Heart left ventricle (tissue), 16 donors: ENCODE data around the gene ARHGAP45. TPM values are rescaled to one million over a fixed set of nuclear protein-coding genes. Genes with fewer than 3 reads are reported as not detected.
"Not testable (repeated sequence)": the region's sequence is repeated elsewhere in the genome, so short reads cannot be mapped to it uniquely, and the experiment has no call there.

Experiments used
- ATAC-seq, 4 donors: fragments of 200-7000 bp; cut with Tn5 transposase; one replicate each; pipeline ENCODE4 v1.9.1; 2020 to 2022; ENCODE audit warnings: moderate library complexity in 4 of 4, mild to moderate bottlenecking in 3 of 4, moderate number of reproducible peaks in 1 of 4
- DNase-seq, 5 donors: peaks; one replicate each; pipeline ENCODE4 v3.0.0-alpha.2; 2020
- H3K27ac ChIP-seq, 12 donors: fragments of 200-600 bp; sonication (generic) in 4 of 12; one replicate each; pipeline versions ENCODE4 v1.5.0 to v1.8.0; 2016 to 2022; ENCODE audit warnings: mild to moderate bottlenecking in 2 of 12
- H3K27me3 ChIP-seq, 9 donors: fragments of 200-600 bp; sonication (generic) in 2 of 9; one replicate each; pipeline versions ENCODE4 v1.5.1 to v1.8.0; 2016 to 2022; ENCODE audit warnings: mild to moderate bottlenecking in 3 of 9
- H3K36me3 ChIP-seq, 9 donors: fragments of 200-600 bp; sonication (generic) in 2 of 9; one replicate each; pipeline versions ENCODE4 v1.5.0 to v1.8.0; 2018 to 2022; ENCODE audit warnings: mild to moderate bottlenecking in 2 of 9
- H3K4me1 ChIP-seq, 12 donors: fragments of 200-600 bp; sonication (generic) in 4 of 12; one replicate each; pipeline versions ENCODE4 v1.5.0 to v1.8.0; 2016 to 2022; ENCODE audit warnings: mild to moderate bottlenecking in 3 of 12
- H3K4me3 ChIP-seq, 12 donors: fragments of 200-600 bp; sonication (generic) in 4 of 12; one replicate each; pipeline versions ENCODE4 v1.5.0 to v1.8.0; 2017 to 2022; ENCODE audit warnings: mild to moderate bottlenecking in 9 of 12, moderate library complexity in 4 of 12
- H3K9me3 ChIP-seq, 12 donors: fragments of 200-600 bp; sonication (generic) in 4 of 12; one replicate each; pipeline versions ENCODE4 v1.5.0 to v1.8.0; 2016 to 2022; ENCODE audit warnings: mild to moderate bottlenecking in 1 of 12
- POLR2A ChIP-seq, 2 donors: fragments of 450-650 bp; IDR thresholded peaks; one replicate each; pipeline ENCODE4 v1.6.1; 2017; ENCODE audit warnings: antibody characterized with exemption in 2 of 2, mild to moderate bottlenecking in 2 of 2, moderate library complexity in 2 of 2
- WGBS, 4 donors: extraction: QIAGEN DNeasy Blood & Tissue Kit in 2 of 4; methylation state at CpG; one replicate each; pipeline versions ENCODE4 v1.1.5 to v1.1.7; 2013 to 2018; 5-methylcytosine and 5-hydroxymethylcytosine counted together
- intact Hi-C, 10 donors: fragments of 100-400 bp; cut with DNase I; formaldehyde crosslinking; loops; one replicate each; pipeline versions ENCODE4 v1.11.1 to v1.14.2; 2022
- polyA plus RNA-seq, 2 donors: library from polyadenylated mRNA; stranded (reverse); fragments of 200-250 nt; gene quantifications; one replicate each; pipeline ENCODE4 v1.2.3, GENCODE V29; 2013
- total RNA-seq, 9 donors: library from RNA; depleted of rRNA in 2 of 9; stranded (reverse); fragments of >200 nt in 2 of 9; fragmentation: NEBNext Ultra II Directional in 3 of 9; extraction: Animal tissue kit (Norgen Biotek cat#: 25700) in 3 of 9; gene quantifications; one replicate each; pipeline versions ENCODE4 v1.1.0 to v1.2.4, GENCODE V29; 2016 to 2023
- TF ChIP-seq, protein P1 (sequence below), 12 donors: fragments of 200-600 bp; sonication (generic) in 4 of 12; IDR thresholded peaks; one replicate each; pipeline versions ENCODE4 v1.5.0 to v1.8.0; 2018 to 2022; ENCODE audit warnings: antibody characterized with exemption in 12 of 12, mild to moderate bottlenecking in 5 of 12
- donor health status: ischemic (EF 13 %, LVEDD 7.1; RV severe dilation, severe dysfunction).
- donor health status: healthy with polysubstance abuse.
- donor health status: DM: no; HTN: yes; CAD: no.
- donor health status: DM: no; HTN: no; CAD: no.
- donor health status: ischemic (EF 25% LVEDD 6.9; RV normal size, moderate dysfunction).
- donor health status: ischemic (EF 25% LVEDD 5.7; RV mildly dilated, moderate dysfunction).
- donor health status: healthy.
- donor health status: DM: yes; HTN: yes; CAD: no.
- donor health status: ischemic (EF 35%, LVEDD 5.7; RV mildly dilated, moderate dysfunction).
- donor health status: nonischemic (EF 11% LVEDD 7.7; RV severe dilation, severe dysfunction).
- donor health status: DM: yes; HTN: yes; CAD: no.
- donor health status: PGD.
- donor health status: ischemic (EF 29% LVEDD 5.4; RV normal size, mild dysfunction).
- donor health status: nonischemic (EF 23%, LVEDD 6.1; RV moderate dilation, normal function).

The ARHGAP45 gene
- total and polyA plus RNA-seq, 11 donors, result 1.6 to 38.2 (median 4.7) TPM

DNA sequence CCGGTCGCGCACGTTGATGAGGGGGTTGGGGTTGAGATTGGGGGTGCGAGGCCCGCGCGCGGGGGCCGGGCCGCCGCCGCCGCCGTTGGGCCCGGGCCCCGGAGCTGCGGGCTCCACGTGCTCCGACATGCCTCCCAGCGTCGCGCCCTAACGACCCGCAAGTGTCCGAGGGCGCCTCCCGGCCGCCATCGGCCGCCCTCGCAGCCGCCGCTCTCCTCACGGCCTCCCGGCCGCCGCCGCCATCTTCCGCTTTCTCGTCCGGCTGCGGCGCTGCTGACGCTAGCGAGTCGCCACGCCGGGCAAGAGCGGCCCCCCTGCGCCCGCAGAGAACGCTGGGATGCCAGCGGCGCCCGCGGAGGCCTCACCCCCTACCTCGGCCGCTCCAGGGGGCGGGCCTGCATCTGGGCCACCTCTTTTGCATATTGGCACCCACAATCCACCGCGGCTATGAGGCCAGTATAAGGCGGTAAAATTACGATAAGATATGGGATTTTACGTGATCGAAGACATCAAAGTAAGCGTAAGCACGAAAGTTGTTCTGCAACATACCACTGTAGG, 46.0 kb upstream of the ARHGAP45 start, which contains the start of gene TMEM259:
Gene TMEM259, minus strand, starts transcription at position 256 of the 558 bp plus-strand sequence. Its CDS starts 127 bp downstream, at position 129.
- ATAC-seq (peak; percentile 90 to 92 (median 92)), DNase-seq (peak; percentile 98 to 99 (median 98))
- Histone ChIP-seq H3K4me1 (peaks cover 28 to 67% (median 58%) of the 10 kb centered on the region in 12 donors), H3K27ac (peak within 1 kb of the TSS; percentile 60 to 98 (median 96)), H3K9me3 (no peaks in the 10 kb centered on the region), H3K36me3 (peaks cover 0 to 4% (median 0%) of the 10 kb centered on the region in 9 donors), H3K4me3 (peak within 1 kb of the TSS; percentile 72 to 96 (median 86)), H3K27me3 (peaks cover 0 to under 1% (median 0%) of the 10 kb centered on the region in 9 donors)
- intact Hi-C loops, result loop anchor here in 6 of 10 donors (2.0 to 5.0 kb wide), 4 partner anchors 36 to 181 kb away; partner anchors contain the start of genes GPX4 (in 4 of the 6), POLR2E (in 1 of the 6) and WDR18 (in 1 of the 6)
- TF ChIP-seq POLR2A (IDR thresholded peaks at IDR 0.05), result peak in 1 of 2 donors; percentile 63
- TF ChIP-seq, protein P1, sequence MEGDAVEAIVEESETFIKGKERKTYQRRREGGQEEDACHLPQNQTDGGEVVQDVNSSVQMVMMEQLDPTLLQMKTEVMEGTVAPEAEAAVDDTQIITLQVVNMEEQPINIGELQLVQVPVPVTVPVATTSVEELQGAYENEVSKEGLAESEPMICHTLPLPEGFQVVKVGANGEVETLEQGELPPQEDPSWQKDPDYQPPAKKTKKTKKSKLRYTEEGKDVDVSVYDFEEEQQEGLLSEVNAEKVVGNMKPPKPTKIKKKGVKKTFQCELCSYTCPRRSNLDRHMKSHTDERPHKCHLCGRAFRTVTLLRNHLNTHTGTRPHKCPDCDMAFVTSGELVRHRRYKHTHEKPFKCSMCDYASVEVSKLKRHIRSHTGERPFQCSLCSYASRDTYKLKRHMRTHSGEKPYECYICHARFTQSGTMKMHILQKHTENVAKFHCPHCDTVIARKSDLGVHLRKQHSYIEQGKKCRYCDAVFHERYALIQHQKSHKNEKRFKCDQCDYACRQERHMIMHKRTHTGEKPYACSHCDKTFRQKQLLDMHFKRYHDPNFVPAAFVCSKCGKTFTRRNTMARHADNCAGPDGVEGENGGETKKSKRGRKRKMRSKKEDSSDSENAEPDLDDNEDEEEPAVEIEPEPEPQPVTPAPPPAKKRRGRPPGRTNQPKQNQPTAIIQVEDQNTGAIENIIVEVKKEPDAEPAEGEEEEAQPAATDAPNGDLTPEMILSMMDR (IDR thresholded peaks at IDR 0.05), result peak in 3 of 12 donors; percentile 9 to 21 (median 15)
- WGBS, 4 donors, result 0 to 1% (median 0%) methylated on average over 18 to 68 of the region's 68 CpGs

DNA sequence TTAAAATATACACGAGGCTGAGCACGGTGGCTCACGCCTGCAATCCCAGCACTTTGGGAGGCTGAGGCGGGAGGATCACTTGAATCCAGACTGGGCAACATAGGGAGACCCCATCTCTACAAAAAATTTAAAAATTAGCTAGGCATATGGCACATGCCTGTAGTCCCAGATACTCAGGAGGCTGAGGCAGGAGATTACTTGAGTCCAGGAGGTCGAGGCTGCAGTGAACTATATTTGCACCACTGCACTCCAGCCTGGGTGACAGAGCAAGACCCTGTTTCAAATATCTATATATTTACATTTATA, 43.1 kb upstream of the ARHGAP45 start:
- not testable (repeated sequence) for DNase-seq, ATAC-seq, H3K4me3 ChIP-seq, H3K9me3 ChIP-seq, H3K36me3 ChIP-seq
- 83 to 88% (median 83%) methylated on average over 5 of the region's 5 CpGs for WGBS, 4 donors
- intact Hi-C loops, result loop anchor here in 6 of 10 donors (5.0 kb wide), 3 partner anchors 73 to 178 kb away; partner anchors contain the start of genes GPX4 (in 4 of the 6) and POLR2E (in 1 of the 6)
- H3K27ac ChIP-seq, result peak overlapping the region in 6 of 12 donors; percentile 88 to 98 (median 97)
- H3K4me1 ChIP-seq, result peaks cover 10 to 60% (median 37%) of the 10 kb centered on the region in 12 donors
- peaks cover 0 to 22% (median 0%) of the 10 kb centered on the region in 9 donors for H3K27me3 ChIP-seq

DNA sequence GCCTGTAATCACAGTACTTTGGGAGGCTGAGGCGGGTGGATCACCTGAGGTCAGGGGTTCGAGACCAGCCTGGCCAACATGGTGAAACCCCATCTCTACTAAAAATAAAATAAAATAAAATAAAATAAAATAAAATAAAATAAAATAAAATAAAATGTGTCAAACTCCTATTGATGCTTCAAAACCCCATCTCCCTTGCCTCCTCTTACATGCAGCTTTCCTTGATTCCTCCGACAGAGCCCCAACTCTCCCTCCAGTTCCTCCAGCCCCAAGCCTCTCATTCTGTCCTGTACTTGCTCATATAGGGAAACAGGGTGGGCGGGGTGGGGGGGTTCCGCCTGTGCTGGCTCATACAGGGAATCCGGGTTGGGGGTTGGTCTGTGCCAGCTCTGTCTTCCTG, 41.9 kb upstream of the ARHGAP45 start:
- intact Hi-C loops, result loop anchor here in 3 of 10 donors (5.0 kb wide), 3 partner anchors 67 to 77 kb away; partner anchors contain the start of genes GPX4 (in 1 of the 3) and POLR2E (in 1 of the 3)
- 91 to 94% (median 92%) methylated on average over 6 of the region's 6 CpGs for WGBS, 4 donors
- not testable (repeated sequence) for H3K9me3 ChIP-seq, DNase-seq, ATAC-seq, H3K4me3 ChIP-seq, H3K36me3 ChIP-seq
- H3K27me3 ChIP-seq, result peaks cover 0 to 22% (median 0%) of the 10 kb centered on the region in 9 donors
- peak overlapping the region in 4 of 12 donors; percentile 93 to 99 (median 96) for H3K27ac ChIP-seq
- peaks cover 0 to 57% (median 28%) of the 10 kb centered on the region in 12 donors for H3K4me1 ChIP-seq

DNA sequence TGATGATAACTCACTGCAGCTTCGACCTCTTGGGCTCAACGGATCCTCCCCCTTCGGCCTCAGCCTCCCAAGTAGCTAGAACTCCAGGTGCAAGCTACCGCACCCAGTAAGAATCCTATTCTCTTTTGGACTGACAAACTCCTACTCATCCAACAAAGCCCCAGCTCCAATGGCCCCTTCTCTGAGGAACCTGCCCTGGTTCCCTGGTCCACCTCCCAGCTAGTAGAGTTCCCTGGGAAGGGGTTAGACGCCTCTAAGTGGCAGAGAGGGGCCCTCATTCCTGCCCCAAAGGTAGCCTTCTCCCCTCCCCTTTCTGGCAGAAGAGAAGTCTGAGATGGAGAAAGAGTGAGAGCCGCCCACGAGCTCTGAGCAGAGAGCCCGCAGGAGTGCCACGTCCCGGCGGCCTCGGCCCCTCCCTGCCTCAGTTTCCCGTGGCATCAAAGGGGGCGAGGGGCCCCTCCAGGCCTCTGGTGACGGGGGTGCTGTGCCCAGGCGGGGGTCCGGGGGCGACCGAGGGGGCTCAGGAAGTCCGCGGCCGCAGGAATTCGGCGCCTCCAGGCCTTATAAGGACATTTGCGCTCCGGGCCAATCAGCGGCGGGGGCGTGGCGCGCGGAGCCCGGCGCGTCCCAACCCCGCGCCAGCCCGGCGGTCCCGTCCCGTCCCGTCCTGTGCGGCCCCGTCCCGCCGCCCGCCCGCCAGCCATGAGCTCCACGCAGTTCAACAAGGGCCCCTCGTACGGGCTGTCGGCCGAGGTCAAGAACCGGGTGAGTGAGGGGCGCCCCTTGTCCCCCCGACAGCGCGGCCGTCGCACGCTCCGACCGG, 40.8 kb upstream of the ARHGAP45 start, which contains the start of gene CNN2:
Gene CNN2, plus strand, starts transcription at position 649 of the 823 bp plus-strand sequence. Its CDS starts 54 bp downstream, at position 703.
- WGBS, 4 donors, result 5 to 63% (median 10%) methylated on average over 5 to 63 of the region's 63 CpGs
- ATAC-seq (peak; percentile 51 to 87 (median 73)), DNase-seq (peak; percentile 83 to 91 (median 89))
- H3K27ac ChIP-seq, result peak within 1 kb of the TSS; percentile 88 to 99 (median 96)
- H3K36me3 ChIP-seq, result peaks cover 0 to 5% (median 0%) of the 10 kb centered on the region in 9 donors
- peak; percentile 85 to 88 for TF ChIP-seq POLR2A (IDR thresholded peaks at IDR 0.05)
- TF ChIP-seq, protein P1 (IDR thresholded peaks at IDR 0.05), result no peak
- intact Hi-C loops, result loop anchor here in 3 of 10 donors (5.0 kb wide), 3 partner anchors 66 to 76 kb away; partner anchors contain the start of genes GPX4 (in 1 of the 3) and POLR2E (in 1 of the 3)
- peaks cover 0 to 22% (median 0%) of the 10 kb centered on the region in 9 donors for H3K27me3 ChIP-seq
- H3K9me3 ChIP-seq, result no peaks in the 10 kb centered on the region
- H3K4me3 ChIP-seq, result peak within 1 kb of the TSS; percentile 54 to 97 (median 92)
- peaks cover 0 to 60% (median 29%) of the 10 kb centered on the region in 12 donors for H3K4me1 ChIP-seq
